Measurements from ENCODE around the gene MAGEB3. TPM values are rescaled to one million over a fixed set of nuclear protein-coding genes. Genes with fewer than 3 reads are reported as not detected.
A peak's percentile ranks its signal among the peaks of the same experiment; 100 is the strongest.

MAGEB3 gene
- polyA plus RNA-seq, 1 of the 3 experiments (the other 2 are of a cell fraction) = not detected

GRCh38 chrX:30215357-30215843 lies 15.1 kb upstream of the MAGEB3 start, which contains the start of gene MAGEB2:
Gene MAGEB2, plus strand, starts transcription at chrX:30215563. Its CDS starts 3,018 bp downstream, at chrX:30218581.
- Histone ChIP-seq H4K20me1 (ENCODE audit: insufficient read depth) (no peaks in the 10 kb centered on the region), H3K36me3 (replicated peaks in 1 of 2; ENCODE audit: control insufficient read depth in 1 of 2, insufficient read depth in 2 of 2, low read length in 1 of 2) (no peaks in the 10 kb centered on the region), H3K4me1 (ENCODE audit: control insufficient read depth in 1 of 2, insufficient read depth in 2 of 2, low read depth in 1 of 2, low read length in 1 of 2) (no peaks in the 10 kb centered on the region), H3F3A (replicated peaks; ENCODE audit: insufficient read depth) (no peaks in the 10 kb centered on the region), H3K9me3 (no peaks in the 10 kb centered on the region), H3K27me3 (ENCODE audit: insufficient read depth) (no peaks in the 10 kb centered on the region; the same call in 1 of the 2 replicates), H2AFZ (ENCODE audit: low read depth) (peak within 1 kb of the TSS; percentile 63; the same call in 1 of the 2 replicates), H3K9ac (no peak within 1 kb of the TSS), H3K79me2 (ENCODE audit: insufficient read depth) (no peaks in the 10 kb centered on the region), H3K4me3 (ENCODE audit: low read depth in 2 of 2, low read length in 1 of 2) (no peak within 1 kb of the TSS), H3K9me2 (no peaks in the 10 kb centered on the region), H3K27ac (ENCODE audit: low read depth in 2 of 2, low read length in 1 of 2) (no peak within 1 kb of the TSS), H3K4me2 (no peak within 1 kb of the TSS)
- ChIA-PET CTCF (no interaction called here), POLR2A (no interaction called here)
- peak; percentile 33 for DNase-seq
- TF ChIP-seq, protein P1, sequence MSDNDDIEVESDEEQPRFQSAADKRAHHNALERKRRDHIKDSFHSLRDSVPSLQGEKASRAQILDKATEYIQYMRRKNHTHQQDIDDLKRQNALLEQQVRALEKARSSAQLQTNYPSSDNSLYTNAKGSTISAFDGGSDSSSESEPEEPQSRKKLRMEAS (IDR thresholded peaks at IDR 0.05; ENCODE audit: low read depth) = peak; percentile 24; the same call in 1 of the 2 replicates
- peak; percentile 73 for TF ChIP-seq GABPA (IDR thresholded peaks at IDR 0.05; ENCODE audit: low read depth)
- peak; percentile 32; the same call in 1 of the 2 replicates for TF ChIP-seq FOSL2 (IDR thresholded peaks at IDR 0.05; ENCODE audit: borderline replicate concordance, low read depth)
- TF ChIP-seq YY1 (IDR thresholded peaks at IDR 0.05; ENCODE audit: low read depth) = no peak
- no peak for TF ChIP-seq NRF1 (IDR thresholded peaks at IDR 0.05; ENCODE audit: low read depth, low read length)
- peak; percentile 49 for TF ChIP-seq CTCF (IDR thresholded peaks at IDR 0.05)
- 36% methylated on average over 26 of the region's 29 CpGs for WGBS (ENCODE audit: low lambda C conversion rate)

GRCh38 chrX:30217465-30217864 lies 13.0 kb upstream of the MAGEB3 start:
- Histone ChIP-seq H3F3A (replicated peaks; ENCODE audit: insufficient read depth) (no peaks in the 10 kb centered on the region), H3K4me1 (ENCODE audit: control insufficient read depth in 1 of 2, insufficient read depth in 2 of 2, low read depth in 1 of 2, low read length in 1 of 2) (no peaks in the 10 kb centered on the region), H3K27me3 (ENCODE audit: insufficient read depth) (no peaks in the 10 kb centered on the region; the same call in 1 of the 2 replicates), H3K27ac (ENCODE audit: low read depth in 2 of 2, low read length in 1 of 2) (no peak overlapping the region), H2AFZ (ENCODE audit: low read depth) (no peak overlapping the region), H3K9me3 (no peaks in the 10 kb centered on the region), H3K36me3 (replicated peaks in 1 of 2; ENCODE audit: control insufficient read depth in 1 of 2, insufficient read depth in 2 of 2, low read length in 1 of 2) (no peaks in the 10 kb centered on the region), H3K9ac (no peak overlapping the region), H3K4me3 (ENCODE audit: low read depth in 2 of 2, low read length in 1 of 2) (no peak overlapping the region), H3K4me2 (no peak overlapping the region), H3K79me2 (ENCODE audit: insufficient read depth) (no peaks in the 10 kb centered on the region), H4K20me1 (ENCODE audit: insufficient read depth) (no peaks in the 10 kb centered on the region), H3K9me2 (no peaks in the 10 kb centered on the region)
- TF ChIP-seq SIN3A (IDR thresholded peaks at IDR 0.05; ENCODE audit: borderline replicate concordance, low read depth, low read length) (no peak), CHD2 (IDR thresholded peaks at IDR 0.05; ENCODE audit: low read length, partially characterized antibody) (no peak), TCF12 (IDR thresholded peaks at IDR 0.05) (no peak), POLR2AphosphoS5 (IDR thresholded peaks at IDR 0.05; ENCODE audit: low read depth, low read length) (no peak), NRF1 (IDR thresholded peaks at IDR 0.05; ENCODE audit: low read depth, low read length) (no peak), SMC3 (IDR thresholded peaks at IDR 0.05; ENCODE audit: low read depth, low read length) (no peak), YY1 (IDR thresholded peaks at IDR 0.05; ENCODE audit: low read depth) (no peak), FOSL2 (IDR thresholded peaks at IDR 0.05; ENCODE audit: borderline replicate concordance, low read depth) (no peak)
- TF ChIP-seq, protein P1 (IDR thresholded peaks at IDR 0.05; ENCODE audit: low read depth) = no peak
- TF ChIP-seq, protein P2, sequence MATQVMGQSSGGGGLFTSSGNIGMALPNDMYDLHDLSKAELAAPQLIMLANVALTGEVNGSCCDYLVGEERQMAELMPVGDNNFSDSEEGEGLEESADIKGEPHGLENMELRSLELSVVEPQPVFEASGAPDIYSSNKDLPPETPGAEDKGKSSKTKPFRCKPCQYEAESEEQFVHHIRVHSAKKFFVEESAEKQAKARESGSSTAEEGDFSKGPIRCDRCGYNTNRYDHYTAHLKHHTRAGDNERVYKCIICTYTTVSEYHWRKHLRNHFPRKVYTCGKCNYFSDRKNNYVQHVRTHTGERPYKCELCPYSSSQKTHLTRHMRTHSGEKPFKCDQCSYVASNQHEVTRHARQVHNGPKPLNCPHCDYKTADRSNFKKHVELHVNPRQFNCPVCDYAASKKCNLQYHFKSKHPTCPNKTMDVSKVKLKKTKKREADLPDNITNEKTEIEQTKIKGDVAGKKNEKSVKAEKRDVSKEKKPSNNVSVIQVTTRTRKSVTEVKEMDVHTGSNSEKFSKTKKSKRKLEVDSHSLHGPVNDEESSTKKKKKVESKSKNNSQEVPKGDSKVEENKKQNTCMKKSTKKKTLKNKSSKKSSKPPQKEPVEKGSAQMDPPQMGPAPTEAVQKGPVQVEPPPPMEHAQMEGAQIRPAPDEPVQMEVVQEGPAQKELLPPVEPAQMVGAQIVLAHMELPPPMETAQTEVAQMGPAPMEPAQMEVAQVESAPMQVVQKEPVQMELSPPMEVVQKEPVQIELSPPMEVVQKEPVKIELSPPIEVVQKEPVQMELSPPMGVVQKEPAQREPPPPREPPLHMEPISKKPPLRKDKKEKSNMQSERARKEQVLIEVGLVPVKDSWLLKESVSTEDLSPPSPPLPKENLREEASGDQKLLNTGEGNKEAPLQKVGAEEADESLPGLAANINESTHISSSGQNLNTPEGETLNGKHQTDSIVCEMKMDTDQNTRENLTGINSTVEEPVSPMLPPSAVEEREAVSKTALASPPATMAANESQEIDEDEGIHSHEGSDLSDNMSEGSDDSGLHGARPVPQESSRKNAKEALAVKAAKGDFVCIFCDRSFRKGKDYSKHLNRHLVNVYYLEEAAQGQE (IDR thresholded peaks at IDR 0.05; ENCODE audit: low read depth, low read length) = no peak
- 0% methylated on average over 1 of the region's 1 CpG for WGBS (ENCODE audit: low lambda C conversion rate)
- ChIA-PET CTCF (interaction anchor here (1.3 kb wide), 1 partner anchor 21 kb away, joined by 3 read pairs; no protein-coding TSS in a partner anchor), POLR2A (no interaction called here)
- no peak for DNase-seq
